KBM-7 (cell line): Measurements from ENCODE around the gene ALX4.
A peak's percentile ranks its signal among the peaks of the same experiment; 100 is the strongest.

ENCODE experiments used
- DNase-seq: peaks from one replicate; pipeline ENCODE4 v3.0.0-alpha.2; 2015
- in situ Hi-C: fragments of 300-500 bp; cut with MboI; formaldehyde crosslinking; loops from 2 replicates; pipeline ENCODE4 v1.14.3; 2020; ENCODE audit warnings: low sequenced_read_pairs, low pct_unique_long_range_greater_than_20kb, mixed read lengths

ALX4 gene

GRCh38 chr11:44320289-44320973 lies 10.5 kb upstream of the ALX4 start:
- in situ Hi-C loops = no loop called here
- DNase-seq = no peak

DNA sequence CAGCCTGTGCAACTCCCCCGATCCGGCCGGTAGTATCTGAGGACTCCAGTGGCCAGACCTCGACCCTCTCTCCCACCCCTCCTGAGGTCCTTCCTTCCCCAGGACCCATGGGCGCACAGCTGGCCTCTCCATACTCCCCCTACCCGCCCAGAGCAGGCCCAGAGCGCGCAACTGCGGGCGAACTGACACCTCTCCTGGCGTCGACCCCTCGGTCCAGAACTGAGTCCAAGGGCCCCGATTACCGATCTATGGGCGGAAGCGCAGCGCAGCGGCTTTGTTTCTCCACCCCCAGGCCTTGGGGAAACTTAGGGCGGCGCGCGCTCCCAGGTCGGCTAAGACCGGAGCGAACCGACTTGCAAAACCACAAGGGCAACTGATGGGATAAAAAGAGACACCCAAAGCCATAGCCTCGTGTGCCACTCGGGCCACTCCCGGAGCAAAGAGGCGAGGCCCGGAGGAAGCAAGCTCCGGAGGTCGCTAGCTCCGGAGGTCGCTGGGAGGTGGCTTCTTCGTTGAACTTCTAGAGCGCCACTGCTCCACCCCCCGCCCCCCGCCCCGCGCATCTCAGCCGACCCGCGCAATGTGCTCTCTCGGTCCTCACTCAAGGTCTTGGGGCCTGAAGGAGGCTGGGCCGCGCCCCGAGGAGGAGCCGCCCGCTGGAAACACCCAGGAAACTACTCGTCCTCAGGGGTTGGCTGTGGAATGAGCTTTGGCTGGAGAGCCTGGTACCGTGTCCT lies 9.8 kb upstream of the ALX4 start:
- DNase-seq = no peak
- in situ Hi-C loops = no loop called here

DNA sequence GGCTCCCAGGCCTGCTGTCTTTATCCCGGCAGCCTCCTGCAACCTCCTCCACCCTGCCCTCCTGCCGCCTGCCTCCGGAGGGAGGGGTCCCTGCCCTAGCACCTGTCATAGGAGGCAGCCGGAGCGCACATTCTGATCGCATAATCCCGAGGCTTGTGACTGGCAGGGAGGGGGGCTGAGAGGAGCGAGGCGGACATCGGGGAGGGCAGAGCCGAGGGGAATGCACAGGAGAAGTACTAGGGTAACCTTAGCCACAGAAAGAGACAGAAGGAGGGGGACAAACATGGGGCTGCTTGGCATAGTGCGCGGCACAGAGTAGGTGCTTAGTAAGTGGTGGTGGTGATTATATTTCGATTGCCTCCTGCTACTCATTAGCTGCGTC lies 9.2 kb upstream of the ALX4 start:
- in situ Hi-C loops = no loop called here
- no peak for DNase-seq

DNA sequence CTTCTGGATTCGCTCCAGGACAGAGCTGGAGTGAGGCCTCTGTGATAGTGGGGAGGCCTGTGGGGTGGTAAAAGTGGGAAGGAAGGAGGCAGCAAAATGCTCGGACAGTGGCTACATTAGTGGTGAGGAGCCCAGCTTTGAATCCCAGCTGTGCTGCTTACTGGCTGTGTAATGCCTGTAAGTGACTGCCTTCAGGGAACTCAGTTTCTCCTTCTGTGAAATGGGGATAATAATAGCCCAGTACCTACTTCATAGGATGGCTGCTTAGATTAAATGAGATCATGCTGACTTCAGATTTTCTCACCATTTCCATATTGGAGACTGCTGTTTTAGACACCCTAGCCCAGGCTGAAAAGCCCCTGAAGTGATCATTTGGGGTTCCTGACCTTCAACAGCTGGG lies 8.4 kb upstream of the ALX4 start:
- no peak for DNase-seq
- in situ Hi-C loops = no loop called here

DNA sequence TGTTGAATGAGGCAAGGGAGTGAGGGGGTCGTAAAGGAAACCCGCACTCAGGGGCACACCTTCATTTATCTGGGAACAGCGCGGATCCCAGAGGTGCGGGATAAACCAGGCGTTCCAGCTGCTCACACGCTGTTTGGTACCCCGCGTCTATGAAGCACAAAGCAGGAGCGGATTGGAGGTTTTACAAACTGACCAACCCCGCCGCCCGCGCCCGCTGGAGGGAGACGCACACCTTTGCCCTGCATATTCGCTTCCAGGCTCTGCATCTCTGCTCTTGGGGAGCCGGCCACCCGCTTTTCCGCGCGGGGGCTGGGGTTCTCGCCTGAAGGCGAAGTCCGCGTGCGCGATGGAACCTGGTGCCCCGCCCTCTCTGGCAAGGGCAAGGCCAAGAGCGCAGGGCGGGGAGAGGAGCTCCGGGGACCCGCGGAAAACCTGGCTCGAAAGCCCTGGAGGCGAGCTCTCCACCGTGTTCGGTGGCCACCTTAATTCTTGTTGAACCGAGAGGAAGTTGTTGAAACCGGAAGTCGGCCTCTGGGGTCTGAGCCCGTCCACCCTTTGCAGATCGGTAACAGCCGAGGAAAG lies 6.8 kb upstream of the ALX4 start:
- DNase-seq = peak; percentile 20
- in situ Hi-C loops = no loop called here

GRCh38 chr11:44315947-44316658 lies 6.2 kb upstream of the ALX4 start:
- in situ Hi-C loops = no loop called here
- no peak for DNase-seq

DNA sequence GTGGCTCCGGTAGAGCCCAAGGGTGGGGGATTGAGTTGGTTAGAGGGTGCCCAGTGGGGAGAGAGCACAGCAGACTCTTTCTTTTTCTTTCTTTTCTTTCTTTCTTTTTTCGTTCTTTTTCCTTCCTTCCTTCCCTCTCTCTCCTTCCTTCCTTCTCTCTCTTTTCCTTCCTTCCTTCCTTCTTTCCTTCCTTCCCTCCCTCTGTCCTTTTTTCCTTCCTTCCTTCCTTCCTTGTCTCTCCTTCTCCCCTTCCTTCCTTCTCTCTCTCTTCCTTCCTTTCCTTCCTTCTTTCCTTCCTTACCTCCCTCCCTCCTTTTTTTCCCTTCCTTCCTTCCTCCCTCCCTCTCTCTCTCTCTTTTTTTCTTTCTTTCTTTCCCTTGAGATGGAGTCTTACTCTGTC lies 4.8 kb upstream of the ALX4 start:
- in situ Hi-C loops = no loop called here
- DNase-seq = no peak

- no peak for DNase-seq
- in situ Hi-C loops = no loop called here
These were observed 4.0 kb upstream of the ALX4 start for GRCh38 chr11:44313761-44314489.

DNA sequence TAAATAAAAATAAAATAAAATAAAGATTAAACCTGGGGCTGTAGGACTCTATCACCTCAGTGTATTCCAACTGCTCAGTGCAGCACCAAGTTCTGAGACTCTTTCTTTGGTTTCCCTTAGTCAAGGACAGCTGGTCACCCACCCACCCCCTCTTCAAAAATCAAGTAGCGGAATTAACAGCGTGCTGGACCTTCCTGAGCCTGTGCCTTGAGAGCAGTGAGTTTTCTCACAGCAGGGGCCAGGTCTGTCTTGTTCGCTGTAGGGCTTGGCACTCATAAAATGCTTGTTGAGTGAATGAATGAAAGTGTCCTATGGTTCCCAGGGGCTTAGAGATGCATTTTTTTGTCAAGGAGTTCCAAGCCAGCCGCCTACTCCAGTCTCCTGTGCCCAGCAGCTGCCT lies 2.9 kb upstream of the ALX4 start:
- no peak for DNase-seq
- in situ Hi-C loops = no loop called here

GRCh38 chr11:44311339-44312261 lies 1.7 kb upstream of the ALX4 start:
- in situ Hi-C loops = no loop called here
- DNase-seq = no peak

- in situ Hi-C loops = no loop called here
- DNase-seq = no peak
These were observed 729 bp upstream of the ALX4 start for GRCh38 chr11:44310463-44311272.

DNA sequence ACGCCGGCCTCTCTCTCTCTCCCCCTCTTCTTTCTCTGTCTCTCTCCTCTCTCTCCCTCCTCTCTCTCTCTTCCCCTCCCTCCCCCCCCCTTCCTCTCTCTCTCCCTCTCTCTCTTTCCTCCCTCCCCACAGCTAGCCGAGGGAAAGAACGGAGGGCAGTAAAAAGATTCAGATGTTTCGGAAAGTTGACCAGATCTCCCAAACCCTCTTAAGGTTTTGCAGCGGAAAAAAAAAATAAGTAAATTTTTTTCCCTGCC lies 195 bp upstream of the ALX4 start:
- DNase-seq = no peak
- in situ Hi-C loops = no loop called here

- no peak for DNase-seq
- in situ Hi-C loops = no loop called here
These were observed 939 bp downstream of the ALX4 start for GRCh38 chr11:44308923-44309477.

- no peak for DNase-seq
- in situ Hi-C loops = no loop called here
These were observed 1.6 kb downstream of the ALX4 start for GRCh38 chr11:44308256-44308922.

- in situ Hi-C loops = no loop called here
- DNase-seq = no peak
These were observed 2.4 kb downstream of the ALX4 start for GRCh38 chr11:44307340-44308099.

GRCh38 chr11:44306918-44307244 lies 3.1 kb downstream of the ALX4 start:
- in situ Hi-C loops = no loop called here
- DNase-seq = no peak
